PFSK-1 (cell line): ENCODE measurements around the gene SDK1.

Experiments used
- FOXP2 ChIP-seq: optimal IDR thresholded peaks from 2 replicates; pipeline ENCODE3; 2011; ENCODE audit warnings: borderline replicate concordance, control low read depth, inconsistent platforms; ENCODE audit not compliant: insufficient read depth; ENCODE audit errors: extremely low read length, extremely low read depth
- POLR2AphosphoS5 ChIP-seq: IDR thresholded peaks from 2 replicates; pipeline ENCODE4 v1.6.1; 2012; ENCODE audit warnings: low read depth, mild to moderate bottlenecking, control low read depth, low read length, moderate library complexity

- TF ChIP-seq POLR2AphosphoS5 (no peak), FOXP2 (no peak)
Measured at GRCh38 chr7:4246536-4246935, 945.5 kb downstream of the SDK1 start.
